GM18520 (cell line): ENCODE measurements around the gene NPDC1.
A peak's percentile ranks its signal among the peaks of the same experiment; 100 is the strongest.

Experiments used
- ATAC-seq: cut with Tn5 transposase; IDR thresholded peaks from one replicate; pipeline ENCODE4 v1.9.1; 2021; ENCODE audit not compliant: unreplicated experiment

The NPDC1 gene

GRCh38 chr9:136996361-136997292 lies 49.4 kb downstream of the NPDC1 start, which contains the start of gene CLIC3:
CLIC3 (minus strand) TSS chr9:136996568; CDS start chr9:136996543, 25 bp downstream.
- ATAC-seq: no peak

DNA sequence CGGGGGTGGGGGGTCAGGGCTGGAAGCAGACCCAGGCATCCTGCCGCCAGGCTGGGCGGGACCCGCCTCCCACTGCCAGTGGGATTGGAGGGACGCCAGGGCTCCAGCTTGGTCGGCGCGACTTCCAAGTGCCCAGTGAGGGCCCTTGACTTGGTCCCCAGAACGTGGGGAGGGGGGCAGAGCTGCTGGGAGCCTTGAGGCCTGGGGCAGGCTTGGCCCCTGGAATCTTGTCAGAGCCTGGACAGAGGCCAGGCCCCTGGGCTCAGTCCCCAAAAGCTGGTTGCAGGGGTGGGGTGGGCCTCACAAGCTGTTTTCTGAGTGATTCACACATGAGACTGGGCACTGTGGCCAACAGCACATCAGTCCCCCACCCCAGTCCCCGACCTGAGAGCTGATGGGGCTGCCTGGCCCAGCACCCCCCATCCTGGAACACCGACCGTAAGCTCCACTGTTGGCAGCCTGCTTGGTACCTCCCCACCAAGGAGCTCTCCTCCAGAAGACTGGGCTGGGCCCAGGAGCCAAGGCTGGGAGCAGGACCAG lies 50.1 kb downstream of the NPDC1 start:
- ATAC-seq: no peak

- ATAC-seq: no peak
These were observed 50.6 kb downstream of the NPDC1 start for GRCh38 chr9:136995362-136995761.

DNA sequence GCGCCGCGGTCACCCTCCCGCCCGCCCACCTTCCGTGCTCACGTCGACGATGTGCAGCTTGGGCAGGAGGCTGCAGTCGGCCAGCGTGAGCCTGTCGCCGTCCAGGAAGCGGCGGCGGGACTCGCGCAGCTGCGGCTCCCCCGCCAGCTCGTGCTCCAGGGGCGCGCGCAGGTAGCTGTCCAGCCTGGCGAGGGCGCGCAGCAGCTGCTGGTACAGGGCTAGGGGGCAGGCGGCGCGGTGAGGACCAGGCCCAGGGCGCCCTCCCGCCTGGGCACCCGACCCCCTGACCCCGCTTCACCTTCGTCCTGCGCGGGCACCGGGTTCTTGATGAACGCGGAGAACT lies 51.1 kb downstream of the NPDC1 start:
- no peak for ATAC-seq

DNA sequence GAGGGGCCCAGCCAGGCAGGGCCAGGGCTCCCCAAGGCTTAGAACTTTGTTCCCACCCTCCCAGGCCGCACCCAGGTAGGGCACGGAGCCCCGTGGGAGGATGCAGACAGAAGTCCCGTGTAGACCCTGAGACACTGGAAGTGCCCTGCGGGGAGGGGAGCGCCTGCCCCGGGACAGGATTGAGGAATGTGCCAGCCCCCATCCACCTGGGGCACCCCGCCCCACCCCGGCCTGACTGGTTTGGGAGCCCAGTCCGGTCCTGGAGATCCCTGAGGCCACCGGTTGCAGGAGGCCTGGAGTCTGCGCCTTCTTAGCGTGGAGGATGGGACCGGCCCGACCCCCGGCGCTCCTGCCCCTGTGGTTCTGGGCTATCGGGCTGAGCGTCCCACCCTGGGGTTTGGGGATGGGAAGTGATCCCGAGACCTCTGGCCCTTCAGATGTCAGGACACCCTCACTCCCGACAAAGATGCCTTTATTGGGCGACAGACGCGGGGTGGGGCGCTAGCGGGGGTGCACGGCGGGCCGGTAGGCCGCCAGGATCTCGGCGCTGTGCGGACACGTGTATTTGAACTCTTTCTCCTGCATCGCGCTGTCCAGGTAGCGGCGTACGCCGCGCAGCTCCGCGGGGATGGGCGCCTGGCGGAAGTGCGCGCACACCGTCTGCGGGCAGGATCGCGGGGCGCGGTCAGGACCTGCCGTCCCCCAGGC lies 51.6 kb downstream of the NPDC1 start:
- ATAC-seq: no peak

DNA sequence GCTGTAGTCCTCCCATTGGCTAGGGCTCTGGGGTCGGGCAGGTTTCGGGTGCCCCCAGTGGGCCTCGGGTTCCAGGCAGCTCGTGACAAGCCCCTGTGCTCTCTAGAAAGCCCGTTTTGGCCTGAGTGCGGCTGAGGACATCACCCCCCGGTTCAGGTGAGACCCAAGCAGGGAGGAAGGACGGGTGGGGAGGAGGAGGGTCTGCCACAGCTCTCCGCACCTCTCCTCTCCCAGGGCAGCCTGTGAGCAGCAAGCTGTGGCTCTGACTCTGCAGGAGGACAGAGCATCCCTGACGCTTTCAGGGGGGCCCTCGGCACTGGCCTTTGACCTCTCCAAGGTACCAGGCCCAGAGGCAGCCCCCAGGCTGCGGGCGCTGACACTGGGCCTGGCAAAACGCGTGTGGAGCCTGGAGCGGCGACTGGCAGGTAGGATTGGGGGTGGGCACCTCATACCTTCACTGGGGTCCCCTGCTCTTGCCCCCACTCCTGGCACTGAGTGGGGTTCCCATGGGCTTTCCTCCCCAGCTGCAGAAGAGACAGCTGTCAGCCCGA lies 53.1 kb downstream of the NPDC1 start:
- no peak for ATAC-seq

GRCh38 chr9:136991993-136992818 lies 53.8 kb downstream of the NPDC1 start, which contains the start of gene PAXX:
PAXX (plus strand) TSS chr9:136992422; CDS start chr9:136992444, 22 bp downstream.
- peak; percentile 59 for ATAC-seq

GRCh38 chr9:136990242-136990911 lies 55.6 kb downstream of the NPDC1 start:
- no peak for ATAC-seq
